NT2/D1 (cell line): ENCODE results near the gene CLMN.

Experiments used
- DNase-seq: peaks from one replicate; pipeline ENCODE4 v3.0.0-alpha.2; 2011; ENCODE audit warnings: low read depth, low spot score
- H3K27me3 ChIP-seq: 2 replicates; pipeline ENCODE4 v1.6.0; 2011; ENCODE audit warnings: mild to moderate bottlenecking; ENCODE audit not compliant: insufficient read length, insufficient read depth
- H3K36me3 ChIP-seq: 2 replicates; pipeline ENCODE4 v1.6.1; 2011; ENCODE audit warnings: mild to moderate bottlenecking, low read length, mixed read lengths; ENCODE audit not compliant: insufficient read depth, insufficient read length
- H3K4me1 ChIP-seq: 2 replicates; pipeline ENCODE4 v1.5.1; 2011; ENCODE audit not compliant: insufficient read depth, insufficient read length
- H3K4me3 ChIP-seq: 2 replicates; pipeline ENCODE4 v1.5.1; 2011; ENCODE audit warnings: low read depth; ENCODE audit not compliant: insufficient read length
- H3K9ac ChIP-seq: 2 replicates; pipeline ENCODE4 v1.6.0; 2011; ENCODE audit warnings: low read depth; ENCODE audit not compliant: insufficient read length
- H3K9me3 ChIP-seq: 2 replicates; pipeline ENCODE4 v1.5.1; 2011; ENCODE audit warnings: mild to moderate bottlenecking, low read length; ENCODE audit not compliant: insufficient read depth
- SUZ12 ChIP-seq: IDR thresholded peaks from 2 replicates; pipeline ENCODE4 v1.6.1; 2011; ENCODE audit not compliant: insufficient read length, insufficient read depth; ENCODE audit errors: extremely low read depth
- YY1 ChIP-seq: IDR thresholded peaks from 2 replicates; pipeline ENCODE4 v1.6.1; 2011; ENCODE audit not compliant: insufficient read length, insufficient read depth
- ZNF274 ChIP-seq: IDR thresholded peaks from 2 replicates; pipeline ENCODE4 v1.6.1; 2011; ENCODE audit warnings: mild to moderate bottlenecking, low read depth, low read length

The CLMN gene

DNA sequence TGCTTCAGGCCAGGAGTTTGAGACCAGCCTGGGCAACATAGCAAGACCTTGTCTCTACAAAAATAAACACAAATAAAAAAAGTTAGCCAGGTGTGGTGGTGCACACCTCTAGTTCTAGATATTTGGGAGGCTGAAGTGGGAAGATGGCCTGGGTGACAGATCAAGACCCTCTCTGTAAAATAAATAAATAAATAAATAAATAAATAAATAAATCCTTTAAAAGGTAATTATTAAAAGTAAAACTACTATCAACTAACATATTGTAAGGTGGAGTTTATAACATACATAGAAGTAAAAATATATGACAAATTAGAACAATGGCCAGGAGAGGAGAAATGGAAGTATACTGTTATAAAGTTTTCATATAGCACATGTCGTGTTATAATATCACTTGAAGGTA, 33.3 kb upstream of the CLMN start:
- TF ChIP-seq SUZ12 (no peak), ZNF274 (no peak), YY1 (no peak)
- Histone ChIP-seq H3K9ac (no peak overlapping the region), H3K4me1 (no peaks in the 10 kb centered on the region), H3K36me3 (no peaks in the 10 kb centered on the region), H3K9me3 (no peaks in the 10 kb centered on the region), H3K4me3 (no peak overlapping the region), H3K27me3 (no peaks in the 10 kb centered on the region)
- DNase-seq = no peak

GRCh38 chr14:95352481-95352880, 32.8 kb upstream of the CLMN start:
- H3K9ac ChIP-seq = no peak overlapping the region
- DNase-seq = no peak
- TF ChIP-seq YY1 (no peak), SUZ12 (no peak), ZNF274 (no peak)
- H3K36me3 ChIP-seq = no peaks in the 10 kb centered on the region
- H3K9me3 ChIP-seq = no peaks in the 10 kb centered on the region
- H3K27me3 ChIP-seq = no peaks in the 10 kb centered on the region
- H3K4me1 ChIP-seq = no peaks in the 10 kb centered on the region
- no peak overlapping the region for H3K4me3 ChIP-seq

DNA sequence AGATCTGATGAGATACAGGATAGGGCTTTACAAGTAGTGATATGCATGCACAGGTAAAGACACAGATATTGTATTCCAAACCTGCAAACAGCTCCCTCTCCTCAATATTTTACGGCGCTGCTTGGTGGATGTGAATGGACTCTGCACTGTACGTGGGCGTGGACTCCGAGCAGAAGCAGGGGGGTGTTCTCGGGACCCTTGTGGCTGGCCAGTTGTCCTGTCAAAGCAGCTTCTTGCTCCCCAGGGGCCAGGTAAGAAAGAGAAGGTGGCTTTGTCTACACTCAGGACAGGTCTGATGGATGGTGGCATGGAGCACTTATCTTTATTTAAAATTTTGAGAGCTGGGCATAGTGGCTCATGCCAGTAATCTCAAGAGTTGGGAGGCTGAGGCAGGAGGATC, 29.5 kb upstream of the CLMN start:
- DNase-seq = no peak
- TF ChIP-seq YY1 (no peak), ZNF274 (no peak), SUZ12 (no peak)
- Histone ChIP-seq H3K36me3 (no peaks in the 10 kb centered on the region), H3K27me3 (no peaks in the 10 kb centered on the region), H3K4me3 (no peak overlapping the region), H3K4me1 (peaks cover 3% of the 10 kb centered on the region), H3K9me3 (no peaks in the 10 kb centered on the region), H3K9ac (no peak overlapping the region)

DNA sequence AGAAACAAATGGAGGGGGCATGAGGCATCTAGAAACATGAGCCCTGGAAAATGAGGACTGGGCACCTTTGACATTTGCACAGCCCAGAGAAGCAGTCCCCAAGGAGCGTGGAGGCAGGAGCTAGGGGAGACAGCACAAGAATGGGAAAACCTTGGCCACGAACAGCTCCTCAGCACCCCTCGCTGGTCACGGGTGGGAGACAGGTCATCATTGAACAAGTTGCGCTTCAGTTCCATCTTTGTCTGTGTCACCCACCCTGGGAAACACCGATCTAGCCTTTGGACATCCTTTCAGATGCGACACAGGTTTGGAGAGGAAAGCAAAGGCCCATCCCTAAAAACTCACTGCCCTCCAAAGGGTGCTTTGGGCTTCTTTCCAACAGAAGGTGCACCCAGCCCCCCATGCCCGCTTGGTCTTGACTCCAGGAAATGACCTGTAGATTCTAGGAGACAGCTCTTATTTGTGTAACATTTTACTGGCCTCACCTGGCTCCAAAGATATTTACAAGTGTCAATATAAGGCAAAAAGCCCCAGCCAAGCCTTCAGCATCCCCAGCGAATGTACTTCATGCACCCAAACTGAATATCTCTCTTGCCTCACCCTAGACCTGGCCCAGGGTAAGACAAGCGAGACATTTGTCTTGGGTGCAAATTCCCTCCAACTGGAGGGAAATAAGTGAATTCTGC, 28.8 kb upstream of the CLMN start:
- Histone ChIP-seq H3K4me3 (no peak overlapping the region), H3K27me3 (no peaks in the 10 kb centered on the region), H3K36me3 (no peaks in the 10 kb centered on the region), H3K9ac (no peak overlapping the region), H3K9me3 (no peaks in the 10 kb centered on the region), H3K4me1 (peaks cover 3% of the 10 kb centered on the region)
- TF ChIP-seq ZNF274 = no peak
- no peak for TF ChIP-seq SUZ12
- no peak for TF ChIP-seq YY1
- DNase-seq = no peak

- H3K9ac ChIP-seq = no peak overlapping the region
- TF ChIP-seq SUZ12 = no peak
- no peak for TF ChIP-seq YY1
- TF ChIP-seq ZNF274 = no peak
- H3K4me1 ChIP-seq = peaks cover 3% of the 10 kb centered on the region
- no peaks in the 10 kb centered on the region for H3K9me3 ChIP-seq
- DNase-seq = no peak
- H3K36me3 ChIP-seq = no peaks in the 10 kb centered on the region
- H3K4me3 ChIP-seq = no peak overlapping the region
- no peaks in the 10 kb centered on the region for H3K27me3 ChIP-seq
Measured at GRCh38 chr14:95346820-95347219, 27.1 kb upstream of the CLMN start.

GRCh38 chr14:95346266-95346665, 26.6 kb upstream of the CLMN start:
- Histone ChIP-seq H3K27me3 (no peaks in the 10 kb centered on the region), H3K36me3 (no peaks in the 10 kb centered on the region), H3K9me3 (no peaks in the 10 kb centered on the region), H3K9ac (no peak overlapping the region), H3K4me3 (no peak overlapping the region), H3K4me1 (peaks cover 3% of the 10 kb centered on the region)
- TF ChIP-seq YY1 = no peak
- DNase-seq = no peak

- Histone ChIP-seq H3K36me3 (no peaks in the 10 kb centered on the region), H3K27me3 (no peaks in the 10 kb centered on the region), H3K9me3 (no peaks in the 10 kb centered on the region), H3K9ac (no peak overlapping the region), H3K4me1 (peaks cover 3% of the 10 kb centered on the region), H3K4me3 (no peak overlapping the region)
- no peak for DNase-seq
- TF ChIP-seq ZNF274 (no peak), YY1 (no peak), SUZ12 (no peak)
Measured at GRCh38 chr14:95345032-95345431, 25.3 kb upstream of the CLMN start.
